MM.1S (cell line): ENCODE measurements around the gene RASL10A.

Experiments
- DNase-seq: peaks from one replicate; pipeline ENCODE4 v3.0.0-alpha.2; 2015
- H2AFZ ChIP-seq: fragments of 300-600 bp; sonication (generic); 2 replicates; pipeline ENCODE4 v1.6.0; 2016; ENCODE audit warnings: antibody characterized with exemption, low read length
- H3F3A ChIP-seq: fragments of 300-600 bp; sonication (generic); 2 replicates; pipeline ENCODE4 v1.6.1; 2016; ENCODE audit warnings: mild to moderate bottlenecking, antibody characterized with exemption, low read length, moderate library complexity, mixed read lengths; ENCODE audit not compliant: insufficient read depth
- H3K27ac ChIP-seq: fragments of 300-600 bp; sonication (generic); 2 replicates; pipeline ENCODE4 v1.5.1; 2016; ENCODE audit warnings: mild to moderate bottlenecking, low read length
- H3K27me3 ChIP-seq: fragments of 300-600 bp; sonication (generic); replicated peaks from 2 replicates; pipeline ENCODE4 v1.6.0; 2016; ENCODE audit warnings: low read length; ENCODE audit not compliant: insufficient read depth
- H3K36me3 ChIP-seq: fragments of 300-600 bp; sonication (generic); replicated peaks from 2 replicates; pipeline ENCODE4 v1.6.1; 2016; ENCODE audit warnings: mild to moderate bottlenecking, low read length, mixed read lengths; ENCODE audit not compliant: insufficient read depth
- H3K4me1 ChIP-seq: fragments of 300-600 bp; sonication (generic); 2 replicates; pipeline ENCODE4 v1.6.1; 2016; ENCODE audit warnings: low read length, mixed read lengths
- H3K4me2 ChIP-seq: fragments of 300-600 bp; sonication (generic); 2 replicates; pipeline ENCODE4 v1.6.0; 2016; ENCODE audit warnings: low read depth, low read length
- H3K4me3 ChIP-seq: fragments of 300-600 bp; sonication (generic); 2 replicates; pipeline ENCODE4 v1.5.1; 2016; ENCODE audit warnings: low read length, mixed read lengths
- H3K79me2 ChIP-seq: fragments of 300-600 bp; sonication (generic); 2 replicates; pipeline ENCODE4 v1.6.1; 2016; ENCODE audit warnings: mixed run types, low read length, mixed read lengths
- H3K9ac ChIP-seq: fragments of 300-600 bp; sonication (generic); 2 replicates; pipeline ENCODE4 v1.6.1; 2016; ENCODE audit warnings: low read length, mixed read lengths
- H3K9me2 ChIP-seq: fragments of 300-600 bp; sonication (generic); replicated peaks from 2 replicates; pipeline ENCODE4 v1.6.1; 2016; ENCODE audit warnings: mild to moderate bottlenecking, low read length, mixed read lengths; ENCODE audit not compliant: insufficient read depth
- H3K9me3 ChIP-seq: fragments of 300-600 bp; sonication (generic); replicated peaks from 2 replicates; pipeline ENCODE4 v1.6.1; 2016; ENCODE audit warnings: mild to moderate bottlenecking, low read length, mixed read lengths; ENCODE audit not compliant: insufficient read depth
- H4K20me1 ChIP-seq: fragments of 300-600 bp; sonication (generic); 2 replicates; pipeline ENCODE4 v1.6.1; 2016; ENCODE audit warnings: mild to moderate bottlenecking, low read length, moderate library complexity, mixed read lengths; ENCODE audit not compliant: insufficient read depth
- EZH2 ChIP-seq: fragments of 300-600 bp; sonication (generic); optimal IDR thresholded peaks from 2 replicates; pipeline ENCODE3; 2017; ENCODE audit warnings: low read depth, mild to moderate bottlenecking, antibody characterized with exemption, low read length, mixed read lengths
- EZH2phosphoT487 ChIP-seq: fragments of 300-600 bp; sonication (generic); IDR thresholded peaks from 2 replicates; pipeline ENCODE4 v1.6.1; 2018; ENCODE audit warnings: antibody characterized with exemption, low read length
- TF ChIP-seq, protein P1 (sequence below): fragments of 300-600 bp; sonication (generic); IDR thresholded peaks from 2 replicates; pipeline ENCODE4 v1.5.1; 2016; ENCODE audit warnings: antibody characterized with exemption, low read length, mixed read lengths

RASL10A gene

GRCh38 chr22:29343313-29343805 lies 27.9 kb upstream of the RASL10A start:
- Histone ChIP-seq H2AFZ (no peak overlapping the region), H3K4me3 (no peak overlapping the region), H3K4me1 (no peaks in the 10 kb centered on the region), H3K79me2 (no peaks in the 10 kb centered on the region), H3K4me2 (no peak overlapping the region), H3K36me3 (0 out of 2 replicates have a peak, but pooled peaks cover 6% of the 10 kb centered on the region), H3K27me3 (no peaks in the 10 kb centered on the region), H4K20me1 (no peaks in the 10 kb centered on the region), H3K9me3 (no peaks in the 10 kb centered on the region), H3K9me2 (no peaks in the 10 kb centered on the region), H3K27ac (no peak overlapping the region), H3F3A (no peaks in the 10 kb centered on the region), H3K9ac (no peak overlapping the region)
- TF ChIP-seq, protein P1, sequence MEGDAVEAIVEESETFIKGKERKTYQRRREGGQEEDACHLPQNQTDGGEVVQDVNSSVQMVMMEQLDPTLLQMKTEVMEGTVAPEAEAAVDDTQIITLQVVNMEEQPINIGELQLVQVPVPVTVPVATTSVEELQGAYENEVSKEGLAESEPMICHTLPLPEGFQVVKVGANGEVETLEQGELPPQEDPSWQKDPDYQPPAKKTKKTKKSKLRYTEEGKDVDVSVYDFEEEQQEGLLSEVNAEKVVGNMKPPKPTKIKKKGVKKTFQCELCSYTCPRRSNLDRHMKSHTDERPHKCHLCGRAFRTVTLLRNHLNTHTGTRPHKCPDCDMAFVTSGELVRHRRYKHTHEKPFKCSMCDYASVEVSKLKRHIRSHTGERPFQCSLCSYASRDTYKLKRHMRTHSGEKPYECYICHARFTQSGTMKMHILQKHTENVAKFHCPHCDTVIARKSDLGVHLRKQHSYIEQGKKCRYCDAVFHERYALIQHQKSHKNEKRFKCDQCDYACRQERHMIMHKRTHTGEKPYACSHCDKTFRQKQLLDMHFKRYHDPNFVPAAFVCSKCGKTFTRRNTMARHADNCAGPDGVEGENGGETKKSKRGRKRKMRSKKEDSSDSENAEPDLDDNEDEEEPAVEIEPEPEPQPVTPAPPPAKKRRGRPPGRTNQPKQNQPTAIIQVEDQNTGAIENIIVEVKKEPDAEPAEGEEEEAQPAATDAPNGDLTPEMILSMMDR = no peak
- TF ChIP-seq EZH2 (no peak), EZH2phosphoT487 (no peak)
- no peak for DNase-seq

GRCh38 chr22:29342577-29343312 lies 27.2 kb upstream of the RASL10A start:
- Histone ChIP-seq H3K27ac (no peak overlapping the region), H2AFZ (no peak overlapping the region), H3K4me2 (no peak overlapping the region), H3K4me1 (no peaks in the 10 kb centered on the region), H3F3A (no peaks in the 10 kb centered on the region), H3K9me2 (no peaks in the 10 kb centered on the region), H3K27me3 (no peaks in the 10 kb centered on the region), H3K9ac (no peak overlapping the region), H4K20me1 (no peaks in the 10 kb centered on the region), H3K36me3 (0 out of 2 replicates have a peak, but pooled peaks cover 3% of the 10 kb centered on the region), H3K79me2 (no peaks in the 10 kb centered on the region), H3K9me3 (no peaks in the 10 kb centered on the region), H3K4me3 (no peak overlapping the region)
- no peak for DNase-seq
- TF ChIP-seq, protein P1 = no peak
- TF ChIP-seq EZH2 (no peak), EZH2phosphoT487 (no peak)

- Histone ChIP-seq H3K9me3 (no peaks in the 10 kb centered on the region), H3K9me2 (no peaks in the 10 kb centered on the region), H3K27me3 (no peaks in the 10 kb centered on the region), H2AFZ (no peak overlapping the region), H3K27ac (no peak overlapping the region), H3K4me1 (no peaks in the 10 kb centered on the region), H4K20me1 (no peaks in the 10 kb centered on the region), H3K4me3 (no peak overlapping the region), H3K4me2 (no peak overlapping the region), H3K9ac (no peak overlapping the region), H3F3A (no peaks in the 10 kb centered on the region), H3K36me3 (no peaks in the 10 kb centered on the region), H3K79me2 (no peaks in the 10 kb centered on the region)
- TF ChIP-seq EZH2phosphoT487 (no peak), EZH2 (no peak)
- TF ChIP-seq, protein P1 = no peak
- no peak for DNase-seq
Observed at GRCh38 chr22:29342177-29342576, 26.7 kb upstream of the RASL10A start.
